Liver (tissue), 3 donors: ENCODE results near the gene CHD1.

Experiments used
- EGR1 ChIP-seq, 2 donors: IDR thresholded peaks; 2 replicates each; pipeline ENCODE4 v1.6.1; 2016 to 2018; ENCODE audit warnings: antibody characterized with exemption in 2 of 2, low read depth in 2 of 2
- GABPA ChIP-seq, 2 donors: IDR thresholded peaks in 1 of 2; conservative IDR thresholded peaks in 1 of 2; 2 replicates each; pipeline ENCODE4 v1.6.1; 2016; ENCODE audit warnings: antibody characterized with exemption in 2 of 2, mild to moderate bottlenecking in 1 of 2, moderate library complexity in 1 of 2
- HNF4A ChIP-seq, 2 donors: conservative IDR thresholded peaks; 2 replicates each; pipeline ENCODE4 v1.6.1; 2016; ENCODE audit warnings: antibody characterized with exemption in 2 of 2, mild to moderate bottlenecking in 2 of 2
- JUND ChIP-seq, 2 donors: IDR thresholded peaks; 2 replicates each; pipeline ENCODE4 v1.6.1; 2016; ENCODE audit warnings: antibody characterized with exemption in 2 of 2
- RAD21 ChIP-seq, 2 donors: IDR thresholded peaks; 2 replicates each; pipeline ENCODE4 v1.6.1; 2016; ENCODE audit warnings: antibody characterized with exemption in 2 of 2, mild to moderate bottlenecking in 2 of 2
- TAF1 ChIP-seq: conservative IDR thresholded peaks from 2 replicates; pipeline ENCODE4 v1.6.1; 2016; ENCODE audit warnings: antibody characterized with exemption, mild to moderate bottlenecking
- YY1 ChIP-seq: IDR thresholded peaks from 2 replicates; pipeline ENCODE4 v1.6.1; 2016; ENCODE audit warnings: antibody characterized with exemption, mild to moderate bottlenecking
- TF ChIP-seq, protein P1 (sequence below): fragments of 150-350 bp; IDR thresholded peaks from 2 replicates; pipeline ENCODE4 v1.5.1; 2017; ENCODE audit warnings: improper control_type of control experiment, low read depth, low read length; ENCODE audit not compliant: missing input control
- TF ChIP-seq, protein P2 (sequence below): IDR thresholded peaks from 2 replicates; pipeline ENCODE4 v1.6.1; 2016; ENCODE audit warnings: antibody characterized with exemption, mild to moderate bottlenecking
- TF ChIP-seq, protein P3 (sequence below): IDR thresholded peaks from 2 replicates; pipeline ENCODE4 v1.6.1; 2016; ENCODE audit warnings: antibody characterized with exemption
- donor health status: healthy.
- donor health status: healthy.

DNA sequence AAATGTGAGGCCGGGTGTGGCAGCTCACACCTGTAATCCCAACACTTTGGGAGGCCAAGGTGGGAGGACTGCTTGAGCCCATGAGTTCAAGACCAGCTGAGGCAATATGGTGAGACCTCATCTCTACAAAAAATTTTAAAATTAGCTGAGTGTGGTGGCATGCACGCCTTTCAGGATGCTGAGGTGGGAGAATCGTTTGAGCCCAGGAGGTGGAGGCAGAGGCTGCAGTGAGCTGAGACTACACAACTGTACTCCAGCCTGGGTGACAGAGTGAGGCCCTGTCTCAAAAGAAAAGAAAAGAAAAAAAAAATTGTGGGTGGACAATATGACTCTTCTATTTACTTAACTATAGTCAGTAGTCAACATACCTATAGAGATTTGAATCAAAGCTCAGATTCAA lies 4.8 kb downstream of the CHD1 start:
- TF ChIP-seq, protein P1, sequence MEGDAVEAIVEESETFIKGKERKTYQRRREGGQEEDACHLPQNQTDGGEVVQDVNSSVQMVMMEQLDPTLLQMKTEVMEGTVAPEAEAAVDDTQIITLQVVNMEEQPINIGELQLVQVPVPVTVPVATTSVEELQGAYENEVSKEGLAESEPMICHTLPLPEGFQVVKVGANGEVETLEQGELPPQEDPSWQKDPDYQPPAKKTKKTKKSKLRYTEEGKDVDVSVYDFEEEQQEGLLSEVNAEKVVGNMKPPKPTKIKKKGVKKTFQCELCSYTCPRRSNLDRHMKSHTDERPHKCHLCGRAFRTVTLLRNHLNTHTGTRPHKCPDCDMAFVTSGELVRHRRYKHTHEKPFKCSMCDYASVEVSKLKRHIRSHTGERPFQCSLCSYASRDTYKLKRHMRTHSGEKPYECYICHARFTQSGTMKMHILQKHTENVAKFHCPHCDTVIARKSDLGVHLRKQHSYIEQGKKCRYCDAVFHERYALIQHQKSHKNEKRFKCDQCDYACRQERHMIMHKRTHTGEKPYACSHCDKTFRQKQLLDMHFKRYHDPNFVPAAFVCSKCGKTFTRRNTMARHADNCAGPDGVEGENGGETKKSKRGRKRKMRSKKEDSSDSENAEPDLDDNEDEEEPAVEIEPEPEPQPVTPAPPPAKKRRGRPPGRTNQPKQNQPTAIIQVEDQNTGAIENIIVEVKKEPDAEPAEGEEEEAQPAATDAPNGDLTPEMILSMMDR = no peak
- TF ChIP-seq TAF1 (no peak), HNF4A (conservative IDR thresholded peaks at IDR 0.05) (no peak), EGR1 (IDR thresholded peaks at IDR 0.05; ENCODE audit: low read depth in 2 of 2) (no peak), GABPA (IDR thresholded peaks at IDR 0.05 in 1 of 2, conservative IDR thresholded peaks at IDR 0.05 in 1 of 2) (no peak), YY1 (no peak), RAD21 (IDR thresholded peaks at IDR 0.05) (no peak), JUND (IDR thresholded peaks at IDR 0.05) (no peak)
- TF ChIP-seq, protein P2, sequence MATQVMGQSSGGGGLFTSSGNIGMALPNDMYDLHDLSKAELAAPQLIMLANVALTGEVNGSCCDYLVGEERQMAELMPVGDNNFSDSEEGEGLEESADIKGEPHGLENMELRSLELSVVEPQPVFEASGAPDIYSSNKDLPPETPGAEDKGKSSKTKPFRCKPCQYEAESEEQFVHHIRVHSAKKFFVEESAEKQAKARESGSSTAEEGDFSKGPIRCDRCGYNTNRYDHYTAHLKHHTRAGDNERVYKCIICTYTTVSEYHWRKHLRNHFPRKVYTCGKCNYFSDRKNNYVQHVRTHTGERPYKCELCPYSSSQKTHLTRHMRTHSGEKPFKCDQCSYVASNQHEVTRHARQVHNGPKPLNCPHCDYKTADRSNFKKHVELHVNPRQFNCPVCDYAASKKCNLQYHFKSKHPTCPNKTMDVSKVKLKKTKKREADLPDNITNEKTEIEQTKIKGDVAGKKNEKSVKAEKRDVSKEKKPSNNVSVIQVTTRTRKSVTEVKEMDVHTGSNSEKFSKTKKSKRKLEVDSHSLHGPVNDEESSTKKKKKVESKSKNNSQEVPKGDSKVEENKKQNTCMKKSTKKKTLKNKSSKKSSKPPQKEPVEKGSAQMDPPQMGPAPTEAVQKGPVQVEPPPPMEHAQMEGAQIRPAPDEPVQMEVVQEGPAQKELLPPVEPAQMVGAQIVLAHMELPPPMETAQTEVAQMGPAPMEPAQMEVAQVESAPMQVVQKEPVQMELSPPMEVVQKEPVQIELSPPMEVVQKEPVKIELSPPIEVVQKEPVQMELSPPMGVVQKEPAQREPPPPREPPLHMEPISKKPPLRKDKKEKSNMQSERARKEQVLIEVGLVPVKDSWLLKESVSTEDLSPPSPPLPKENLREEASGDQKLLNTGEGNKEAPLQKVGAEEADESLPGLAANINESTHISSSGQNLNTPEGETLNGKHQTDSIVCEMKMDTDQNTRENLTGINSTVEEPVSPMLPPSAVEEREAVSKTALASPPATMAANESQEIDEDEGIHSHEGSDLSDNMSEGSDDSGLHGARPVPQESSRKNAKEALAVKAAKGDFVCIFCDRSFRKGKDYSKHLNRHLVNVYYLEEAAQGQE = no peak
- TF ChIP-seq, protein P3, sequence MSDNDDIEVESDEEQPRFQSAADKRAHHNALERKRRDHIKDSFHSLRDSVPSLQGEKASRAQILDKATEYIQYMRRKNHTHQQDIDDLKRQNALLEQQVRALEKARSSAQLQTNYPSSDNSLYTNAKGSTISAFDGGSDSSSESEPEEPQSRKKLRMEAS = no peak
